Ishikawa (cell line): Measurements from ENCODE around the gene MYRIP.

Experiments
- CEBPB ChIP-seq: IDR thresholded peaks from 2 replicates; pipeline ENCODE4 v1.6.1; 2012
- EGR1 ChIP-seq: IDR thresholded peaks from 2 replicates; pipeline ENCODE4 v1.6.1; 2012
- EP300 ChIP-seq: IDR thresholded peaks from 2 replicates; pipeline ENCODE4 v1.6.1; 2012; ENCODE audit warnings: borderline replicate concordance
- NFIC ChIP-seq: IDR thresholded peaks from 2 replicates; pipeline ENCODE4 v1.6.1; 2012
- RAD21 ChIP-seq: IDR thresholded peaks from 2 replicates; pipeline ENCODE4 v1.6.1; 2012; ENCODE audit warnings: low read depth
- TAF1 ChIP-seq: IDR thresholded peaks from 2 replicates; pipeline ENCODE4 v1.6.1; 2012; ENCODE audit warnings: low read depth, mild to moderate bottlenecking
- TCF12 ChIP-seq: IDR thresholded peaks from 2 replicates; pipeline ENCODE4 v1.6.1; 2012; ENCODE audit warnings: low read depth
- TEAD4 ChIP-seq: IDR thresholded peaks from 2 replicates; pipeline ENCODE4 v1.6.1; 2012
- USF1 ChIP-seq: IDR thresholded peaks from 2 replicates; pipeline ENCODE4 v1.6.1; 2012
- YY1 ChIP-seq: IDR thresholded peaks from 2 replicates; pipeline ENCODE4 v1.6.1; 2012; ENCODE audit warnings: low read depth
- ZBTB7A ChIP-seq: IDR thresholded peaks from 2 replicates; pipeline ENCODE4 v1.6.1; 2012; ENCODE audit warnings: low read depth
- TF ChIP-seq, protein P1 (sequence below): IDR thresholded peaks from 2 replicates; pipeline ENCODE4 v1.6.1; 2012
- TF ChIP-seq, protein P2 (sequence below): IDR thresholded peaks from 2 replicates; pipeline ENCODE4 v1.6.1; 2012; ENCODE audit warnings: low read depth, mild to moderate bottlenecking

DNA sequence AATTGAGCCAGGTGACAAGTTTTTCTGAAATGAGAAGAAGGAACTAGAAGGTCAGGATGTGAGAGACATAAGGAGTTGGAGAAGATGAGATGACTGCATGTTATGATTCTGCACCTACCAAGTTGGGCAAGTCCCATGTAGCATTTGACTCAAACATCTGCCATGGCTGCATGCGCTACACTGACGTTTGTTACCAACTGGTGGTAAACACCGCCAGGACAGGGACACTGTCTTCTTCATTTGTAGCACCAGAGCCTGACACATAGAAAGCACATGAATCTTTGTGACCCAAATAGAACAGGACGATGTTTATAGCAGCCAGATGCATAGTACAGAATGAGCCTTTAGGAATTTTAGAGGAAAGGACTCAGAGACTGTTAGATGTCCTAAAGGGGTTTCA, 236.7 kb downstream of the MYRIP start:
- TF ChIP-seq NFIC (no peak), TCF12 (no peak), TEAD4 (no peak), EP300 (no peak), CEBPB (no peak), ZBTB7A (no peak), YY1 (no peak), USF1 (no peak), TAF1 (no peak), EGR1 (no peak), RAD21 (no peak)
- TF ChIP-seq, protein P1, sequence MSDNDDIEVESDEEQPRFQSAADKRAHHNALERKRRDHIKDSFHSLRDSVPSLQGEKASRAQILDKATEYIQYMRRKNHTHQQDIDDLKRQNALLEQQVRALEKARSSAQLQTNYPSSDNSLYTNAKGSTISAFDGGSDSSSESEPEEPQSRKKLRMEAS = no peak
- TF ChIP-seq, protein P2, sequence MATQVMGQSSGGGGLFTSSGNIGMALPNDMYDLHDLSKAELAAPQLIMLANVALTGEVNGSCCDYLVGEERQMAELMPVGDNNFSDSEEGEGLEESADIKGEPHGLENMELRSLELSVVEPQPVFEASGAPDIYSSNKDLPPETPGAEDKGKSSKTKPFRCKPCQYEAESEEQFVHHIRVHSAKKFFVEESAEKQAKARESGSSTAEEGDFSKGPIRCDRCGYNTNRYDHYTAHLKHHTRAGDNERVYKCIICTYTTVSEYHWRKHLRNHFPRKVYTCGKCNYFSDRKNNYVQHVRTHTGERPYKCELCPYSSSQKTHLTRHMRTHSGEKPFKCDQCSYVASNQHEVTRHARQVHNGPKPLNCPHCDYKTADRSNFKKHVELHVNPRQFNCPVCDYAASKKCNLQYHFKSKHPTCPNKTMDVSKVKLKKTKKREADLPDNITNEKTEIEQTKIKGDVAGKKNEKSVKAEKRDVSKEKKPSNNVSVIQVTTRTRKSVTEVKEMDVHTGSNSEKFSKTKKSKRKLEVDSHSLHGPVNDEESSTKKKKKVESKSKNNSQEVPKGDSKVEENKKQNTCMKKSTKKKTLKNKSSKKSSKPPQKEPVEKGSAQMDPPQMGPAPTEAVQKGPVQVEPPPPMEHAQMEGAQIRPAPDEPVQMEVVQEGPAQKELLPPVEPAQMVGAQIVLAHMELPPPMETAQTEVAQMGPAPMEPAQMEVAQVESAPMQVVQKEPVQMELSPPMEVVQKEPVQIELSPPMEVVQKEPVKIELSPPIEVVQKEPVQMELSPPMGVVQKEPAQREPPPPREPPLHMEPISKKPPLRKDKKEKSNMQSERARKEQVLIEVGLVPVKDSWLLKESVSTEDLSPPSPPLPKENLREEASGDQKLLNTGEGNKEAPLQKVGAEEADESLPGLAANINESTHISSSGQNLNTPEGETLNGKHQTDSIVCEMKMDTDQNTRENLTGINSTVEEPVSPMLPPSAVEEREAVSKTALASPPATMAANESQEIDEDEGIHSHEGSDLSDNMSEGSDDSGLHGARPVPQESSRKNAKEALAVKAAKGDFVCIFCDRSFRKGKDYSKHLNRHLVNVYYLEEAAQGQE = no peak
